ENCODE results near the gene KCTD3. TPM values are rescaled to one million over a fixed set of nuclear protein-coding genes. Genes with fewer than 3 reads are reported as not detected.

The KCTD3 gene
- total RNA-seq, 4 donors from 2014 or later: 62.4 to 99.8 (median 82.0) TPM

DNA sequence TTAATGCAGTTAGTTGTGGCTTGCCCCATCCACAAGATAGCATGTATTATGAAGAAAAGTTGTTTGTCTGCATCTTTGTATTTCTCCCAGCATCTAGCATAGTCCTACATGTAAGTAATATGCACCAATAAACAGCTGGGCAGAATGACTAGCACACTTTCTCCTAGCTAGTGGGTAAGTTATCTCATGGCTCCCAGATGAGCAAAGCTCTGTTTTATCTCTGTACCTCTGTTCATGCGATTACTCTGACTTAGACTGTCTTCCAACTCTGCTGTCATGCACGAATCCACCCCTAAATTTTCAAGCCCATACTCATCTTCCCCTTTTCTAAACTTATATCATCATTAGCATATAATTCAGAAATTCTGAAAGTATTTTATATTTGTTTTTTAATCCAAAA, 37.5 kb upstream of the KCTD3 start:
- Histone ChIP-seq H3K9me3 (no peaks in the 10 kb centered on the region), H3K4me3 (no peak overlapping the region), H3K4me1 (no peaks in the 10 kb centered on the region), H3K27ac (no peak overlapping the region), H3K36me3 (no peaks in the 10 kb centered on the region), H3K27me3 (no peaks in the 10 kb centered on the region)
- DNase-seq (ENCODE audit: low spot score in 2 of 2): no peak
- no peak for TF ChIP-seq POLR2A (IDR thresholded peaks at IDR 0.05)
- no peak for TF ChIP-seq EP300 (IDR thresholded peaks at IDR 0.05)
- whole genome bisulfite sequencing, 2 donors: 85 to 86% methylated on average over 2 of the region's 2 CpGs

DNA sequence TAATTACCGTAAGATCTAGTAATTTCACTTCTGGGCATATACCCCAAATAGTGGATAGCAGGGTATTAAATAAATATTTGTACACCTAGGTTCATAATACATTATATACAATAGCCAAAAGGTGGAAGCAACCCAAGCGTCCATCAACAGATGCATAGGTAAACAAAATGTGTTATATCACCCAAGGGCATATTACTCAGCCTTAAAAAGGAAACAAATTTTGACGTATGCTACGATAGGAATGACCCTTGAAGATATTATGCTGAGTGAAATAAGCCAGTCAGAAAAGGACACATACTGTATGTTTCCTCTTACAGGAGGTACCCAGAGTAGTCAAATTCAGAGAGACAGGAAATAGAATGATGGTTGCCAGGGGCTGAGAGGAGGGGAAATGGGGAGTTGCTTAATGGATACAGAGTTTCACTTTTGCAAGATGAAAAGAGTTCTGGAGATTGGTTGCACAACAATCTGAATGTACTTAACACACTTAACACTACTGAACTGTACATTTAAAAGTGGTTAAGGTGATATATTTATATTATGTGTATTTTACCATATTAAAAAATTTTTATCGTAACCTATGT, 36.6 kb upstream of the KCTD3 start:
- no peaks in the 10 kb centered on the region for H3K27me3 ChIP-seq
- no peak for DNase-seq (ENCODE audit: low spot score in 2 of 2)
- H3K27ac ChIP-seq: no peak overlapping the region
- 86 to 94% methylated on average over 5 of the region's 5 CpGs for WGBS, 2 donors
- no peaks in the 10 kb centered on the region for H3K9me3 ChIP-seq
- H3K4me1 ChIP-seq: no peaks in the 10 kb centered on the region
- no peak overlapping the region for H3K4me3 ChIP-seq
- no peaks in the 10 kb centered on the region for H3K36me3 ChIP-seq
- TF ChIP-seq CTCF (IDR thresholded peaks at IDR 0.05) (no peak), POLR2A (IDR thresholded peaks at IDR 0.05) (no peak), EP300 (IDR thresholded peaks at IDR 0.05) (no peak)

DNA sequence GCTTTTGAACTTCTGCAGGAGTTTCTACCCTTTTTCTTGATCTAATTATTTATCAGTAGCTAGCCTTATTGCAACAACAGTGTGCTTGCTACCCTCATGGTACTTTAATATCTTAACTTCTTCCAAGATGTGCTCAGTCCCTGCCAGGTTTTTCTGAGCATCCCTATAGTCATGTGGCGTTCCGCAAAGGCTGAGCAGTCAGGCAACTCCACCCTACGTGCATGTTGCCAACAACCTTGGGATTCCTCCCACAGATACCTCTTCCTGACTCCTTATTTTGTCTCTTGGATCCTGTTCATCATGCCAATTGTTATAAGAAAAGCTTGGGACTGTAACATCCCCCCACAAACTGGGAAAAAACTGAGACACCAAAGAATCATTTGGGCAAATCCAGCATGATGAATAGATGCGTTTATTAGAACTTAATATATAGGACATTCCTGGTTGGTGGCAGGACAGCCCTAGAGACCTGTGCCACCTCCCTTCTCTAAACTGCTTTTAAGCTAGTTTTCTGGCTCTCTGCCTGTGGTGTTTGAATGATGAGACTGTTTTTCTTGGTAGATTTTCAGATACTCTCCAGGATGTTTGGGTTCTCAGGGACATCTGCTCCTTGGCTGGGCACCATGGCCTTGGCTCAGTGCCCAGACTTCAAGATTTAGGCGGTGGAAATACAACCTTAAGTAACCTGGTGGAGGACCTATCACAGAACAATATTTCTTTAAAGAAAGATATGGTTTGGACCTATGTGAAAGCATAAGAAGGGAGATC, 27.1 kb upstream of the KCTD3 start:
- no peaks in the 10 kb centered on the region for H3K27me3 ChIP-seq
- 50 to 58% methylated on average over 5 of the region's 5 CpGs for WGBS, 2 donors
- H3K9me3 ChIP-seq: peaks cover 0 to 10% (median 0%) of the 10 kb centered on the region in 4 donors
- no peak overlapping the region for H3K27ac ChIP-seq
- H3K36me3 ChIP-seq: no peaks in the 10 kb centered on the region
- no peak for TF ChIP-seq CTCF (IDR thresholded peaks at IDR 0.05)
- TF ChIP-seq POLR2A (IDR thresholded peaks at IDR 0.05): no peak
- no peak for TF ChIP-seq EP300 (IDR thresholded peaks at IDR 0.05)
- DNase-seq (ENCODE audit: low spot score in 2 of 2): peak in 1 of 2 donors; percentile 10
- H3K4me3 ChIP-seq: no peak overlapping the region
- H3K4me1 ChIP-seq: no peaks in the 10 kb centered on the region

- Histone ChIP-seq H3K4me3 (no peak overlapping the region), H3K9me3 (peaks cover 0 to 10% (median 0%) of the 10 kb centered on the region in 4 donors), H3K27ac (no peak overlapping the region), H3K36me3 (no peaks in the 10 kb centered on the region), H3K4me1 (no peaks in the 10 kb centered on the region), H3K27me3 (no peaks in the 10 kb centered on the region)
- WGBS, 2 donors: 40 to 63% methylated on average over 1 of the region's 1 CpG
- no peak for DNase-seq (ENCODE audit: low spot score in 2 of 2)
- TF ChIP-seq POLR2A (IDR thresholded peaks at IDR 0.05) (no peak), CTCF (IDR thresholded peaks at IDR 0.05) (no peak), EP300 (IDR thresholded peaks at IDR 0.05) (no peak)
These were observed 24.8 kb upstream of the KCTD3 start for GRCh38 chr1:215542301-215542700.

- Histone ChIP-seq H3K27me3 (no peaks in the 10 kb centered on the region), H3K4me1 (no peaks in the 10 kb centered on the region), H3K36me3 (no peaks in the 10 kb centered on the region), H3K4me3 (no peak overlapping the region), H3K27ac (no peak overlapping the region), H3K9me3 (peaks cover 0 to 10% (median 0%) of the 10 kb centered on the region in 4 donors)
- WGBS, 2 donors: 77 to 89% methylated on average over 2 of the region's 2 CpGs
- DNase-seq (ENCODE audit: low spot score in 2 of 2): no peak
- TF ChIP-seq CTCF (IDR thresholded peaks at IDR 0.05) (no peak), EP300 (IDR thresholded peaks at IDR 0.05) (no peak), POLR2A (IDR thresholded peaks at IDR 0.05) (no peak)
These were observed 23.9 kb upstream of the KCTD3 start for GRCh38 chr1:215543191-215543606.
